Breast epithelium (tissue), 4 donors: ENCODE data around the gene PARM1. TPM values are rescaled to one million over a fixed set of nuclear protein-coding genes. Genes with fewer than 3 reads are reported as not detected.

Experiments used
- DNase-seq, 2 donors: peaks; one replicate each; pipeline ENCODE4 v3.0.0-alpha.2; 2019; ENCODE audit warnings: low spot score in 2 of 2
- H3K27ac ChIP-seq, 2 donors: fragments of 200-600 bp; sonication (generic) in 1 of 2; one replicate each; pipeline ENCODE4 v1.5.1; 2016 to 2019; ENCODE audit warnings: mild to moderate bottlenecking in 1 of 2
- H3K27me3 ChIP-seq, 2 donors: fragments of 200-600 bp; sonication (generic) in 1 of 2; one replicate each; pipeline versions ENCODE4 v1.5.1 to v1.6.0; 2017 to 2019; ENCODE audit warnings: control low read depth in 1 of 2, mild to moderate bottlenecking in 1 of 2
- H3K36me3 ChIP-seq: fragments of 200-600 bp; one replicate; pipeline ENCODE4 v1.5.1; 2019
- H3K4me1 ChIP-seq, 2 donors: fragments of 200-600 bp; sonication (generic); one replicate each; pipeline ENCODE4 v1.5.1; 2016 to 2019; ENCODE audit warnings: control low read depth in 1 of 2
- H3K4me3 ChIP-seq, 3 donors: fragments of 200-600 bp; sonication (generic); 1 replicate in 2 of 3; 2 replicates in 1 of 3; pipeline ENCODE4 v1.5.1; 2016 to 2019; ENCODE audit warnings: mild to moderate bottlenecking in 3 of 3, moderate library complexity in 2 of 3
- H3K9me3 ChIP-seq, 2 donors: fragments of 200-600 bp; sonication (generic) in 1 of 2; one replicate each; pipeline ENCODE4 v1.5.1; 2016 to 2019; ENCODE audit warnings: control low read depth in 1 of 2
- POLR2A ChIP-seq: fragments of 450-650 bp; IDR thresholded peaks from one replicate; pipeline ENCODE4 v1.6.1; 2016; ENCODE audit warnings: antibody characterized with exemption, mild to moderate bottlenecking, moderate library complexity
- POLR2AphosphoS5 ChIP-seq, 3 donors: sonication (generic); formaldehyde crosslinking; IDR thresholded peaks; one replicate each; pipeline ENCODE4 v1.6.1; 2017; ENCODE audit warnings: antibody characterized with exemption in 3 of 3
- intact Hi-C: fragments of 100-400 bp; cut with DNase I; formaldehyde crosslinking; loops from one replicate; pipeline ENCODE4 v1.15.1; 2023; ENCODE audit warnings: low total_unique reads
- total RNA-seq, 3 donors: library from RNA; depleted of rRNA; stranded (reverse); fragments of >200 nt; gene quantifications; one replicate each; pipeline ENCODE4 v1.1.0, GENCODE V29; 2016
- TF ChIP-seq, protein P1 (sequence below), 3 donors: fragments of 450-650 bp; IDR thresholded peaks; one replicate each; pipeline ENCODE4 v1.5.1; 2016 to 2017; ENCODE audit warnings: antibody characterized with exemption in 3 of 3, mild to moderate bottlenecking in 3 of 3, moderate library complexity in 3 of 3

PARM1 gene
- total RNA-seq, 3 donors from 2014 or later: 12.1 to 41.1 (median 18.0) TPM

GRCh38 chr4:74906771-74907170, 26.1 kb upstream of the PARM1 start:
- TF ChIP-seq, protein P1, sequence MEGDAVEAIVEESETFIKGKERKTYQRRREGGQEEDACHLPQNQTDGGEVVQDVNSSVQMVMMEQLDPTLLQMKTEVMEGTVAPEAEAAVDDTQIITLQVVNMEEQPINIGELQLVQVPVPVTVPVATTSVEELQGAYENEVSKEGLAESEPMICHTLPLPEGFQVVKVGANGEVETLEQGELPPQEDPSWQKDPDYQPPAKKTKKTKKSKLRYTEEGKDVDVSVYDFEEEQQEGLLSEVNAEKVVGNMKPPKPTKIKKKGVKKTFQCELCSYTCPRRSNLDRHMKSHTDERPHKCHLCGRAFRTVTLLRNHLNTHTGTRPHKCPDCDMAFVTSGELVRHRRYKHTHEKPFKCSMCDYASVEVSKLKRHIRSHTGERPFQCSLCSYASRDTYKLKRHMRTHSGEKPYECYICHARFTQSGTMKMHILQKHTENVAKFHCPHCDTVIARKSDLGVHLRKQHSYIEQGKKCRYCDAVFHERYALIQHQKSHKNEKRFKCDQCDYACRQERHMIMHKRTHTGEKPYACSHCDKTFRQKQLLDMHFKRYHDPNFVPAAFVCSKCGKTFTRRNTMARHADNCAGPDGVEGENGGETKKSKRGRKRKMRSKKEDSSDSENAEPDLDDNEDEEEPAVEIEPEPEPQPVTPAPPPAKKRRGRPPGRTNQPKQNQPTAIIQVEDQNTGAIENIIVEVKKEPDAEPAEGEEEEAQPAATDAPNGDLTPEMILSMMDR (IDR thresholded peaks at IDR 0.05): no peak
- TF ChIP-seq POLR2AphosphoS5 (IDR thresholded peaks at IDR 0.05) (no peak), POLR2A (no peak)

DNA sequence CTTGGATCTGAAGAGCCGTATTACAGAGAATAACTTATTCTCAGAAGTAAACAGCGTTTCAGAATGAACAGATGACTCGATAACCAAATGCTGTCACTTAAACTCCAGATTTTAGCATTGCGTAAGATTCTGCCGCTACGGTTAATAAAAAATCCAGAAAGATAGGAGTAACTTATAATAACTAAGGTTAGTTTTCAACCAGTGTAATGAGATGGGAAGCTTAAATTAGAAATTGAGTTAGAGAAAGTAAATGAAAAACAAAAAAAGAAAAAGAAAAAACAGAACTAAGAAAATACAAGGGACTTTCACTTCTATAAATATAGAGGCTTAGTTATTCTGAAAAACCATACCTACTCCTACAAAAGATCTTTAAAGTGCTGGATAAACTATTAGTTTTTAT, 13.1 kb upstream of the PARM1 start:
- TF ChIP-seq POLR2A: no peak
- TF ChIP-seq, protein P1 (IDR thresholded peaks at IDR 0.05): no peak
- no peak for TF ChIP-seq POLR2AphosphoS5 (IDR thresholded peaks at IDR 0.05)
- no peak for DNase-seq
- no peak overlapping the region for H3K4me3 ChIP-seq
- H3K27me3 ChIP-seq: no peaks in the 10 kb centered on the region
- H3K27ac ChIP-seq: no peak overlapping the region
- H3K9me3 ChIP-seq: no peaks in the 10 kb centered on the region
- H3K4me1 ChIP-seq: no peaks in the 10 kb centered on the region
- no peaks in the 10 kb centered on the region for H3K36me3 ChIP-seq
- intact Hi-C loops: no loop called here

More at GRCh38 chr4:74906771-74907170, 26.1 kb upstream of the PARM1 start:
- no peaks in the 10 kb centered on the region for H3K4me1 ChIP-seq
- H3K27me3 ChIP-seq: no peaks in the 10 kb centered on the region
- intact Hi-C loops: no loop called here
- H3K9me3 ChIP-seq: no peaks in the 10 kb centered on the region
- H3K27ac ChIP-seq: no peak overlapping the region
- no peaks in the 10 kb centered on the region for H3K36me3 ChIP-seq
- no peak overlapping the region for H3K4me3 ChIP-seq
- DNase-seq: no peak

GRCh38 chr4:74920704-74921103, 12.2 kb upstream of the PARM1 start:
- no peak overlapping the region for H3K4me3 ChIP-seq
- no peaks in the 10 kb centered on the region for H3K4me1 ChIP-seq
- intact Hi-C loops: no loop called here
- no peak for DNase-seq
- no peaks in the 10 kb centered on the region for H3K36me3 ChIP-seq
- TF ChIP-seq POLR2A (no peak), POLR2AphosphoS5 (IDR thresholded peaks at IDR 0.05) (no peak)
- TF ChIP-seq, protein P1 (IDR thresholded peaks at IDR 0.05): no peak
- no peak overlapping the region for H3K27ac ChIP-seq
- no peaks in the 10 kb centered on the region for H3K27me3 ChIP-seq
- no peaks in the 10 kb centered on the region for H3K9me3 ChIP-seq

DNA sequence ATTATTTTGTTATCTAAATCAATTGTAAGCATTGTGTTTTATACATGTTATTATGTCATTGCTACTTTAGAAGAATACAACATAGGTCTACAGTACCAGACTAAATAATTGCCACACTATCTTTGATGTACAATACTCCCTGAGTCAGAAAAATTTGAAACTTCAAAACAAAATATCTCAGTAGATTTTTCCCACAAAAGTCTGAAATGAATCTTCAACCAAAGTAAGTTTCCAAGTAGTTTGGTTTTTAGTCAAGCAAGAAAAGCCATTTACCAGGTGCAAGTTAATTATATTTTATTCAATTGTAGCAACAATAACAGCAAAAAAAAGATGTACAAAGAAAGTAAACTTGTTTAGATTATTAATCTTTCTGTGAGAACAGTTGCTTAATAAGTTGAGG, 11.4 kb upstream of the PARM1 start:
- no peaks in the 10 kb centered on the region for H3K36me3 ChIP-seq
- intact Hi-C loops: no loop called here

GRCh38 chr4:74926007-74926406, 6.9 kb upstream of the PARM1 start:
- TF ChIP-seq, protein P1 (IDR thresholded peaks at IDR 0.05): no peak
- TF ChIP-seq POLR2A (no peak), POLR2AphosphoS5 (IDR thresholded peaks at IDR 0.05) (no peak)
- Histone ChIP-seq H3K36me3 (no peaks in the 10 kb centered on the region), H3K27ac (no peak overlapping the region), H3K9me3 (no peaks in the 10 kb centered on the region), H3K4me3 (no peak overlapping the region), H3K27me3 (no peaks in the 10 kb centered on the region), H3K4me1 (no peaks in the 10 kb centered on the region)
- no peak for DNase-seq
- intact Hi-C loops: no loop called here

More for the DNA sequence above, 11.4 kb upstream of the PARM1 start:
- no peaks in the 10 kb centered on the region for H3K4me1 ChIP-seq
- no peak overlapping the region for H3K4me3 ChIP-seq
- H3K27ac ChIP-seq: no peak overlapping the region
- no peaks in the 10 kb centered on the region for H3K9me3 ChIP-seq
- H3K27me3 ChIP-seq: no peaks in the 10 kb centered on the region
- TF ChIP-seq, protein P1 (IDR thresholded peaks at IDR 0.05): no peak
- no peak for TF ChIP-seq POLR2A
- TF ChIP-seq POLR2AphosphoS5 (IDR thresholded peaks at IDR 0.05): no peak
- DNase-seq: no peak
